NCI-H526 (cell line): ENCODE data around the gene SEZ6L.

ENCODE experiments used
- DNase-seq, 2 experiments: peaks; one replicate each; lab custom pipeline; 2025; lab: John Stamatoyannopoulos, UW

Gene SEZ6L

DNA sequence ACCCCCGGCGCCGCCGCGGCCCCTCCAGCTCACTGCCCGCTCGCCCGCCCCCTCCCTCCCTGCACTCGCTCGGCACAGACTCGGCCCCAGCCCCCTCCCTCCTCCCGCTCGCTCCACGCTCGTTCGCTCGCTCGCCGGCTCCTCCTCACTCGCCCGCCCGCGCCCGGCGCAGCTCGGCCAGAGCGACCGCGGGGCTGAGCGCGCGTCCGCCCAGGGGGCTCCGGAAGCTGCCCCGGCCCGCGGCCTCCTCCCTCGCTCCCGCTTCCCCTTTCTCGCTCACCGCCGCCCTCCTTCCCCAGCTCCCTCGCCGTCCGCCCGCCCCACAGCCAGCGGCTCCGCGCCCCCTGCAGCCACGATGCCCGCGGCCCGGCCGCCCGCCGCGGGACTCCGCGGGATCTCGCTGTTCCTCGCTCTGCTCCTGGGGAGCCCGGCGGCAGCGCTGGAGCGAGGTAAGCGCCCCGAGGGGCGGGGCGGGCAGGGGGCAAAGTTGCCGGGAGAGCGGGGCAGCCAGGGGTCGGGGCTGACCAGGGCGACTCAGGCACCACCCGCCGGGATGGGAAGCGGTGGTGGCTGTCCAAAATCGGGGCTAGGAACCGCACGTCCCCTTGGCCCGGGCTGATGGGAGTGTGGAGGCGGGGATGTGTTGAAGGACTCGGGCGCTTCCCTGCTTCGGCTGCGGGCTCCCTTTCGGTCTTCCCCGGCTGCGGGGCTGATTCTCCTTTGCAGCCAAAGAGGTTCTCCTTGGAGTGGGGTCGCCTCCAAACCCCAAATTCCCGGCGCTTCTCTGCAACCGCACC, at the start of gene SEZ6L:
Gene SEZ6L, plus strand, starts transcription at position 148 of the 797 bp plus-strand sequence. Its CDS starts 208 bp downstream, at position 356.
- peak in 1 of 2 experiments; percentile 83 for DNase-seq

DNA sequence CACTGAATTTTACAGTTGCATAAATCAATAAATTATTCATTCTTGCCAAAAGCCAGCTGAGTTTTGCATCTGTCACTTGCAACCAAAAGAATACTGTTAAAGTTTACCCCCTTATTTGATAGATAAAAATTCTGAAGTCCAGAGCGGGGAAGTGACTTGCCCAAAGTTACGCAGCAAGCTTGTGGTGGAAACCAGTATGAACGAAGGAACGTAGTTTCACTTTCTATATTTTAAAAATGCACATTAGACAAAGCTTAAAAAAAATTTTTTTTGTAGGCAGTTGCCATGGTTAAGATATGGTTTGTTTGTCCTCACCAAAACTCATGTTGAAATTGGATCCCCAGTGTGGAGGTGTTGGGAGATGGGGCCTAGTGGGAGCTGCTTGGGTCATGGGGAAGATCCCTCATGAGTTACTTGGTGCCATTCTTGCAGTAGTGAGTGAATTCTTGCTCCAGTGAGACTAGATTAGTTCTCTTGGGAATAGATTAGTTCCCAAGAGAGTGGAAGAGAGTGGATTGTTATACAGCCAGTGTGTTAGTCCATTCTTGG, 46.3 kb upstream of the SEZ6L start:
- no peak for DNase-seq

DNA sequence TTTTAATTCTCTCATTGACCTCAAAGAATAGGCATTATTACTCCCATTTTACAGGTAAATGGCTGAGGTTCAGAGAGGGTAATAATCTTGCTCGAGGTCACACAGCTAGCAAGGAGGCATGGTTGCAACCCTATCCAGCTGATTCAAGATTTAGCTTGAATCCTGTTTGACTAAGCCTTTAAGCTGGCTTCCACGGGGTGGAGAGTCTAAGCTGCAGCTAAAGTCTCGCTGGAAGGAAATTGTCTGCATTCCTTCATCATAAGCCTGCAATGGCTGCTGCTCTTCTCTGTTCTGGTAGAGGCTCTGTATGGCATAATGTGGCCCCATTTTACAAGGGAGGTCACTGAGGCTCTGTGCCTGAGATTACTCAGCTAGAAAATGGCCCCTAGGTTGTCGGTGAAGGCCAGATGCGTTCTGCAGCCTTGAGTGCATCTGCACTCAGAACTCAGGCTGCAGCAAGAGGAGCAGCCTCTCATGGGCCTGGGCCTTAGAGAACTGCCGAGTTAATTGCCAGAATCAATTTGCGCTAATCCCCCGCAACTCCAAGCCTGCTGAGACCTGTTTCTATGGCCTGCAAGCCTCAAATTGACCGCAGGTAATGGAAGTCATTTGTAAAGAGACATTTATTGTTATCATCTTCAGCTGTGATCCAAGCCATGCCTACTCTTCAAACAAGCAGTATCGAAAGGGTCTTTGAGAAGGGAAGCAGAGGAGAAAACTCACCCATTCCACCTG, 44.1 kb upstream of the SEZ6L start:
- no peak for DNase-seq

DNA sequence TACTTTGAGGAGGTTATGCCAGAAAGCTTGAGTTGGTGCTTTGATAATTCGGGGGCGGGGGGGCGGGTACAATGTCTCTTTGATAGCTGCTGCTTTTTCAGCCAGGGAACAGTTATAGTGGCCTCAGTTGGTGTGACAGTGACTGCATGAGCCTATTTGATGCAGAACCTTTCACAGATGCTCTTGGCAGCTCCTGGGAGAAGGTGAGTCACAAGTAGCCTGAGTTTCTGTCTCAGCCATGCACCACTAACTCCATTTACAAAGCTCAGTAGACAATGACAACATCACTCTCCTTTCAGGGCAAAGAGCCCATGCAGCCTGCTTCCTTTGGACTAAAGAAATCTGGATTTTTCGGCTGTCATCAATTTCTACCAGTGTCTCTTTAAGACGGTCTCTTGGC, 42.1 kb upstream of the SEZ6L start:
- DNase-seq: no peak

DNA sequence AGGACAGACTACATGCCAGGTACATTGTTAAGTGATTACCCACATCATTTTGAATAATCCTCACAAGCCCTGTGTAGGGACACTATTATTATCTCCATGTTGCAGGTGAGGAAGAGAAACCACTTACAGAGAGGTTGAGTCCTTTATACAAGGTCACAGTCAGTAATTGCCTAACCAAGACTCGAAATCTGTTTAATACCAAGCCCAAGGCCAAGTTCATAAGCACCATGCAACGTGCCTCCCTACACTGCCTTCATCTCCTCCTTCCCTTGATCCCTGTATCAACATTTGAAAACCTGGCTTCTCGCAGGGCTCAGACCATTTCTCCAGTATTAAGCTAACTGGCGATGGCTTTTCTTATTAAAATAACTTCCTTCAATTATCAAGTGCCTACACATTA, 41.7 kb upstream of the SEZ6L start:
- DNase-seq: no peak

DNA sequence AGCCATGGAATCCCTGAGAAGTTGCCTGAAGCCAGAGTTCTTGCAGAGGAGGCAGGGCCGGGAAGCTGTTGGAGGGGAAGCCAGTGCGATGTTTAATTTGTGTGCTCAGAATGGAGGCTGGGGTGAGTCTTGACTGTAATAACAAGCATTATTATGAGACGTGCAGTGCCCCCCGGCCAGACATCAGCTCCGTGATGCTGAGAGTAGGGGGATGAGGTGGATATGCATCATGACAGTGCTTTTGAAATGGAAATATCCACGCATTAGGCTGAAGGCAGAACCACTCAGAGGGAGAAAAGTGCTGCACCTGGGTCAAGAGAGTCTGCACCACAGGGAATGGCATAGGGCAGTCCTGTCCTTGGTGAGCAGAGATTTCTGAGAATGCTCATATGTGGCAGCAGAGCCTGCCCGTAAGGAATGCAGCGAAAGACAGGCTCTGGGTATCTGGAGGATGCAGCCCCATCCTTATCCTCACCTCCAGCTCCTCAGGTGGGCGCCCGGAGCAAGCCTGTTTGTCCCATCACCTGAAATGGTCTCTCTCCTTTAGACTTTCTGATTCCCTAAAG, 37.6 kb upstream of the SEZ6L start:
- no peak for DNase-seq

DNA sequence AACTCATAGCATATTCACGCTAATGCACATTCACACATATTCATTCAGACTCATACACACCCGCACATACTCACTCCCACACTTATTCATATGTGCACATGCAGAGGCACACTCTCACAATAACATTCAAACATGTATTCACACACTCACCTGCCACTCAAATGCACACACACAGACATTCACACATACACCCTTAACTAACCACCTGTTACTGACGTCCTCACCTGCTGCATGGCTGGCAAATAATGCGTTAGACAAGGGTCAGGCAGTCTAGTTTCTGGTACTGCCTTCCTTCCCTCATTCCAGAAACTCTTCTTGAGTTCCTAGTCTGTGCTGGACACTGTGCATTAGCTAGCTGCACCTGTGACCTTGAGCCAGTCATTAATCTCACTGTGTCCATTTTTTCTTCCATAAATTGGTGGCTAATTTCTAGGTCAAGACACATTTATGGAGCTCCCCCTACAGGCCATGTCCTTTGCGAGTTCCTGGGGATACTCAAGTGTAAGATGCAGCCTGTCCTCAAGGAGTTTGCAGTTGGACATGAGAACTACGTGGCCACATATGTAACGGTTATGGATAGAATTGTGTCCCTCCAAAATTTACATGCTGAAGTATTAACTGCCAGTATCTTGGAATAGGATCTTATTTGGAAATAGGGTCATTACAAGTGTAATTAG, 34.5 kb upstream of the SEZ6L start:
- peak in 1 of 2 experiments; percentile 25 for DNase-seq

DNA sequence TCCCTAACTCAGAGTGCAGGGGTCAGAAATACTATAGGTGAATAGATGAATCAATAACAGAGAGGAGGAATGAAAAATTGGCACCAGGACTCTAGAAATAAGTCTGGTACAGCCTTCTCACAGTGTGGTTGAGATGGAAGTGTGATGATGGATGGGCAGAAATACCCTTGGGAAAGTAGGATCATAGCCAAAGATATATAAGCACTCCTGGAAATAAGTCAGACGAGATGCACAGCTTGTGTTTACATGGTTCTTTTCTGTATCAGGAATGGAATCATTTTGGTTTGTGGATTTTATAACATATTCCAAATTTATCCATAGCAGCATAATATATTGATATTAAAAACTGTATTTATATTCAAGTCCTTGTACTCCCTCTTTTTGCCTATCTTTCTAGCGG, 33.5 kb upstream of the SEZ6L start:
- no peak for DNase-seq

DNA sequence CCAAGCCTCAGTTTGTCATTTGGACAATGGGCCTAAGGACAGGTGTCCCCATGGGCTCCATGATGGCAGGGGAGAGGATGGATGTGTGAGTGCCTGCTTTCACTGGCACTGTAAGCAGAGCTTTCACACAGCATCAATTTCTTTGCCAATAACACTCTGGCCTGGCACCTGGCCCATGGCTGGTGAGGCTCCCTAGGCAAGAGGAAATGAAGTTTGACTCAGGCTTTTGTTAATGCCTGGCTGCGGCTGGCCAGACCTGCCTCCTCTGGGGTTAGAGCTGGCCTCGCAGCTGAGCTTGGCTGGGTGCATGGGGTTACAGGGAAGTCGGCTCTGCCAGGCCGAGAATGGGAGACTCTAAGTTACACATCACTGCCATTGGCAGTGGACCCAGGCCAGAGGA, 30.0 kb upstream of the SEZ6L start:
- no peak for DNase-seq

DNA sequence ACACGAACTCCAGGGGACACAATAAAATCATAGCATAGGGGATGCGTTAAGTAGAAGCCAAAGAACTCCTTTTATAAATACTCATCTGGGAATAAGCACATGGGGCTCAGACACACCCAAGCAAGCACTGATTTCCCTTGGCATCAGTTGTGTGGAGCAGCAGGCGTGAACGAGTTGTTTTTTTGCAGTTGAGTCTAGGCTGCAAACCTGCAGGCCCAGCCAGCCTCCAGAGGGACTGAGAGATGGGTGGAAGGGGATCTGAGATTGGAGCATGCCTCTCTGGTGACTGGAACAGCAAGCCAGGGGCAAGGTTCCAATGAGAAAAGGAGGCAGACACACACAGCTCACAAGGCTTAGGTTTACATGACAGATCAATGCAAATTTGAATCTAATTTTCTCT, 27.4 kb upstream of the SEZ6L start:
- no peak for DNase-seq

DNA sequence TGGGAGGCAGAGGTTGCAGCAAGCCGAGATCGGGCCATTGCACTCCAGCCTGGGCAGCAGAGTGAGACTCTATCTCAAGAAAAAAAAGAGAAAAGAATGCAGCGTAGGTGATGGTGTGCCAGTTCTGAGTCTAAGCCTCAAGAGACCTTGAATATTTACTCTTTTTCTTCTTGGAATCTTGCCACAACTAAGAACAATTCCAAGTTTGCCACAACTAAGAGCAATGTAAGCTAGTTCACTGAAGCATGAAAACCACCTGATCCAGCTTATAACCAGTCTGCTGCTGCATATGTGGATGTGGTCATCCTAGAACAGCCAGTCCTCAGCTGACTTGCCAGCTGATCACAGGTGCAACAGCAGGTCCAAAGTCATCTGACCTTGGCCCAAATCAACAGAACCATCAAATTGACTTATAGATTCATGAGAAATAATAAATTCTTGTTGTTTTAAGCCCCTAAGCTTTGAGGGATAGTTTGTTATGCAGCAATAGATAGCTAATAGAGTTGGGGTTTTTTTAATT, 25.4 kb upstream of the SEZ6L start:
- DNase-seq: no peak

DNA sequence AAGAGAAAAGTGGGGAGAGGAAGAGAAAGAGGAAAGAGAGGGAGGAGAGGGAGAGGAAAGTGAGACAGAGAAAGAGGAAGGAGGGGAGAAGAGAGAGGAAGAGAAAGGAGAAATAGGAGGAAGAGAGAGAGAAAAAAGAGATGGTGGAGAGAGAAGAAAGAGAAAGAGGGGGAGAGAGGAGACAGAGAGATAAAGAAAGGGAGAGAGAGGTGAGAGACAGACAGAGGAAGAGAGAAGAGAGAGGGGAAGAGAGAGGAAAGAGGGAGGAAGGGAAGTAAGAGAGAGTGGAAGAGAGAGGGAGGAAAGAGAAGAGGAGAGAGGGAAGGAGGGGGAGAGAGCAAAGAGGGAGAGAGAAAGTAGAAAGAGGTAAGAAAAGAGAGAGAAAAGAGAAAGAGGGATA, 9.4 kb upstream of the SEZ6L start:
- DNase-seq: no peak

DNA sequence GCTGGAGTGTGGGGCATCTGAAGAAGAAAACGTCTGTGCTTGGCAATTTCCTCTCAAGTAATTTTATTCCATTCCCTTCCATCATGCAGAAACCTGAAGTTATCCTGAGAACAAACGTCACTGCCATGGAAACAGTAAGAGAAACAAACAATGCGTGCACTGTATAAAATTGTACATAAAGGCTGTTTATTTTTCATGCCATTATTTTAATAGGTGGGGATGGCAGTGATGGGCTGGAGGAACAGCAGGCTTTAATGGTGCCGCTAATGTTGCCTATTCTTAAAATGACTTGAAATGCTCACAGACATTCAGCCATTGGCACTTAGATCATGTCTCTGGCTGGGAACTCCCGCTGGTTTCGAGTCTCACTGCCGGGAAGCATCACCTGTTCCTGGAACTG, 7.5 kb upstream of the SEZ6L start:
- DNase-seq: no peak

DNA sequence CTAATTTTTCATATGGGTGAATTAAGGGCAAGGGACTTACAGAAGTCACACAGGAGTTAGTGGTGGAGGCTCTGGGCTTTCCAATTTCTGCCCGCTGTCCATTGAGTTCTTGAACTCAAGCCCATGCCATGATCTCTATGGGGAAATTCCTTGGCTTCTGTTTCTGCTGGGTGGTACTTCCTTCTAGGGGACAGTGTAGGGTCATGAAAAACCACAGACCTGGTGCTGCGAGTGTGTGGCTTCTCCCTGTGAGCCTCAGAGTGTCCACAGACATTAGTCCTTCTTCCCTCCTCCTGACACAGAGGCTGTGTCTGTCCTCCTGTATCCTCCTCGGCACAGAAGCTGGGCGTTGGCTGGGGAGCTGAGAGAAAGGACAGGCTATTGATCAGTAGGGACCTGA, 6.3 kb upstream of the SEZ6L start:
- DNase-seq: no peak

DNA sequence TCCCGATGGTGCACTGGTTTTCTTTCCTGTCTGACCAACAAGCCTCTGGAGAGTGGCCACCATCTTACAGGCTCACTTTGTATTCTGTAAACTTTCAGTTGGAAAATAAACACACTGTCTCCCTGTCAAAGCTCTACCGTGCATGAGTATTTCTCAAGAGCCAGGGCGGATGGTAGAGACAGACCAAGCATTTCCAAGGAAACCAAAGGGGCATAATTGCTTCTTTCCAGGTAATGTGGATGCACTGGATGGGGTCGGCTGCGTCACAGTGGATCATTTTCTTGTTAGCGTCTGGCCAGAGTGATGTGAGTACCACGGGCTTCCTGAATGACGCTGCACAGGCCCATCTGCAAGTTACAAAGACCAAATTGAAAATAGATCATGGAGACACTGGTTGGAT, 5.1 kb upstream of the SEZ6L start:
- no peak for DNase-seq

DNA sequence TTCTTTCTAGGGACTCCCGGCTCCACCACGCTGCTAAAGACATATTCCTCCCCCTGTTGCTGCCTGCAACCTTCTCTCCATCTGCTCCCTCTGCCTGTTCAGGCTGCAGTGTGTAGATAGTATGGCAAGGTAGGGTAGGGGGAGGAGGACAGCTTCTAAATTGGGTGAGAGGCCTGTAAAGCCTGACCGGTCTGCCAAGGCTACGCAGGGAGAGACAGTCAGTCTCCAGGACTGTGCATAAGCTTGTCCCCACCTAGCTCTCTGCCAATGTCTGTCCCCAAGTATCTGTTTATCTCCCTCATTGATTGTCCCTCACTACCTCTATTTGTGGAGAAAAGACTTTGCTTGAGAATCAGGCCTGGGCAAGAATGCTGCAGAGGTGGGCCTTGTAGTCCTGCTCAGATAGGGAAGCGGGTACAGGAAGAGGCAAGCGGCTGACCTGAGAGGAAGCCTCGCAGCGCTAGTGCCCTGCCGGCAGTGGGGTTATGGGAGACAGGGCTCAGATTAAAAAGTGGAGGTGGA, 871 bp upstream of the SEZ6L start:
- DNase-seq: peak in 1 of 2 experiments; percentile 62

DNA sequence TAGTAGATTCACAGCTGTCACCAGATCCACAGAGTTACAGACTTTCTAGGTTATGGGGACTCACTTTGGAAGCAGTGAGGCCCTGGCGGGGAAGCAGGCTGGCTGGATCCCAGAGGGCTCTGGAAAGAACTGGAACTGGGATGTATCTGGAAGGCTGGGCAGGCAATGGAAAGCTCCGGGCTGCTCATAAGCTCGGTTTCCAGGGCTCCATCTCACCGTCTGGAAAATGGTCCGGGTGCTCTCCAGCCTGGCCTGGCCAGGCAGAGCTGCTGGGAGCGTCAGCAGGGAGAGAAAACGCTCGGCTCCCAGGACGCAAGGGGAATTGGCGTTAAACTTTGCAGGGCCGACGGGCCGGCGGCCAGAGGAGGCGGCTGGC, 335 bp upstream of the SEZ6L start:
- DNase-seq: no peak

DNA sequence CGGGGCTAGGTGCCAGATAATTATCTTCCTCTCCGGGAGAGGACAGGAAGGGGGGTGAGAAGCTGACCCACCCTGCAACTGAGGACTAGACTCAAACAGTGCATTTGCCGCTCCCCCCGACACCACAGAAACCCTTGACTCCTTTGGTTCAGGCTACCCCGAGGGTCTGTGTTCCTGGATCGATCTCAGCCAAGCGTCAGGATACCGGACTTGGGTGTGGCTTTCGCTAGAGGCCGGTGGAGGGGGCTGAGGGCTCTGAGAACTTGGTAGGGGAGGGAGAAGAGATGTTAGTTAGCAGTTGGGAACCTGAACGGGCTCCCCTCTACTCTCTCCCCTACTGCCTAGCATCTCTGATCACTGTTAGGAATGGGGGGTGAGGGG, 840 bp downstream of the SEZ6L start:
- peak in 1 of 2 experiments; percentile 47 for DNase-seq

DNA sequence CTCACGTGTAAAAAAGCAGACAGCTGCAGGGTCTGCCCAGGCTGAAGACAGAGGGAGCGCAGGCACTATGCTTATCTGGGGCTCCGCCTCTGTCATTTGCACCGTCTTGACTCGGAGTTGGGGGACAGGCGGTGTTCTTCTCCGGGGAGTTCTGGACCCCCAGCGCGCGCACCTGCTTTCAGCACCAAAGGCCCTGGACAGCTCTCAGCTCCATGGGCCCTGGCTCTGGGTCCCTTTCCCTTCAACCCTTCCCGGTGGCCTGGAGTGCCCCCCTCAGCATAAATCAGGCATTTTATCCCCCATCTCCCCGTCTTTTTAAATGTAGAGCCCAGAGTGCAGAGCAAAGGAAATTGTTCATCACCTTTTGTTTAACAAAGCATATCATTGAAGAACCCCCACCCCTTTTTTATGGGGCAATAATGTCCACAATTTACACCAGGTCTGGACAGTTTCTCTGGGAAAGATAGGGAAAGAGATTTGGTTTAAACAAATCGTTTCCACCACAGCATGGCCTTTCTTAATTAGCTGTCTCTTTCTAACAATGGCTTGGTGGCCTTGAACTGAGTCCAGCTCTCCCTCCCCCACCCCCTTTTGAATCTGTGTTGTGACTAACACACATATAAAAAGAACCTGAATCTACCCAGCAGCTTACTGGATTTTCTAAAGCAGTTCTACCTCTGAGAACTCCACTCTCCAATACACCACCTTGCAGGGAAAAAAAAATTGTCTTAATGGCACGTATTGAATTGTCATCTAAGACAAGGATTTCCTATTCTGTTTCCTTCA, 1.7 kb downstream of the SEZ6L start:
- peak; percentile 28 to 68 for DNase-seq

DNA sequence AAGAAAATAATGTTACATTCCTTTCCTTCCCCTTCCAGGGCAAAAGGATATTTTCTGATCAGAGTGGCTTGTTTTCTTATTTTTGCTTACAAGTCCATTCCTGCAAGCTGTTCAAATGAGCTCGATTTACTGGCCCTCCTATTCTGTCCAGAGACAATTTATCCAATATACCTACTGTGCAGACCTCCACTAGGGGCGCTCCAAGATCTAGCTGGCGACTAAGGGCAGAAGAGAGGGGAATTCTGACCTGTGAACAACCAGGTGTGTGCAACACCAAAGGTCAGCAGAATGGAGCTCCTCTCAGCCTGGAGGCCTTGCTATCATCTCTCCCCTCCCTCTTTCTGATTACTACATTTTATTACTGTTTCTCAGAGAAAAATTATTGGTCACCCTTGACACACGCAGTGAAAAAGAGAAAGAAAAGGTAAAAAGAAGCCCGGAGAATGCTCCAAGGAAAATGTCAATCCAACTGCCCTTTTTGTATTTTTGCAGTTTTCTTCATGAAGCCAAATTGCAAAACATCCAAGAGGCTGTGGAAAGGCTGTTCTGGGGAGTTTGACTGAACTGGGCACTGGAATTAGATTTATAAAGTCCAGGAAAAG, 3.2 kb downstream of the SEZ6L start:
- peak; percentile 65 to 85 for DNase-seq

DNA sequence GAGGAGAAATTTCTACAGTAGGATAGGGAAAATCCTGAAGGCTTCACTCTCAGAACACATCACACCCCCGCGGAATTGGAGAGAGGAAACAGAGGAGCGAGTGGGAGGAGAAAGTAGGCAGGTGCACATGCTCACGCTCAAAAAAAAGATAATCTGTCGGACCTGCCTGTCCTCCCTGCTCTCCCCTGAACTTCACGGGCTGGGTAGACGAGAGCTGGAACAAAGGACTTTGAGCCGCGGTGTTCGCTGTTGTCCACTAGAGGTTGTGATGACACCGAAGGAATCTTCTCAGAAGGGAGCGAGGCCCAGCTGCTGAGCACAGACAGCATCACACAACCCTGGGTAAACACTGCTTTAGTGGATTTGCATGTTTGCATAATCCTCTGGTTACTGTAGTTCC, 5.0 kb downstream of the SEZ6L start:
- DNase-seq: peak; percentile 95 to 96
